ENCODE data around the gene SEC11A. TPM values are rescaled to one million over a fixed set of nuclear protein-coding genes. Genes with fewer than 3 reads are reported as not detected.
"Not testable (repeated sequence)": the region's sequence is repeated elsewhere in the genome, so short reads cannot be mapped to it uniquely, and the experiment has no call there.

SEC11A gene
- 328 TPM for polyA plus RNA-seq (2013, experiment 1 of 4)
- 349 TPM for polyA plus RNA-seq (2013, experiment 2 of 4)
- 269 TPM for polyA plus RNA-seq (2013, experiment 3 of 4)
- polyA plus RNA-seq (2013, experiment 4 of 4) = 301 TPM

DNA sequence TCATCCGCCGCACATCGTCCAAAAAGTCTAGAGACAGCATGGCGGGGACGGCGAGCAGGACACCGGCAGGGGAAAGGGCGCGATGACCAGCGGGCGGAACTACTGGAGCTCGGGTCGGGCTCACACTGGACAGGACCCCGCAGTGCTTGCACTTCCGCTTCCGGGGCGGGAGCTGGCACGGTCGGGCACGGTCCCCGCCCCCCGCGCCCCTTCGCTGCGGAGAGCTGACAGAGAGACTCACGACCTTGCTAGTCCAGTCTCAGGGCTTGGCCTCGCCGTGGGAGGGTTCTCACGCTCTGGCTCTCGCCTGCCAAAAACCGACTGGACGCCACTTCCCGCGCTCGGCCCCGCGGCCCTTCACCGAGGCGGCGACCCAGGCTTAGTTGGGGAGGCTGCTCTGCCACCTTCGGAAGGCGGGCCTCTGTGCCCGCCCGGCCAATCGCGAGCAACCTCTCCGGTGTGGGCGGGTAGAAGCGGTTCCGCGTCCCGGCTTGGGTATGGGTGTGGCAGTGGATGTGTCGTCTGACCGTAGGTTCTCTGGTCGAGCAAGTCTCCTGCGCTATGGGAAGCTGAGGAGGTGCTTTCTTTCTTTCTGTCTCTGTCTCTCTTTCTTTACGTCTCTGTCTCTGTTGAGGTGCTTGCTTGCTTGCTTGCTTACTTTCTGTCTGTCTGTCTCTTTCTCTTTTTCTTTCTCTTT, at the start of gene SEC11A:
Gene SEC11A, minus strand, starts transcription at position 104 of the 697 bp plus-strand sequence. Its CDS starts 64 bp downstream, at position 40.
- 0% methylated on average over 57 of the region's 57 CpGs for WGBS, 2 experiments
- no peaks in the 10 kb centered on the region for H3K4me1 ChIP-seq (ENCODE audit: control insufficient read depth, insufficient read depth, low read length)
- H3K36me3 ChIP-seq (ENCODE audit: control insufficient read depth, insufficient read depth, low read length) = peaks cover 5% of the 10 kb centered on the region
- H3K4me3 ChIP-seq (ENCODE audit: insufficient read depth, low read depth, low read length) = peak within 1 kb of the TSS; percentile 81
- no peaks in the 10 kb centered on the region for H3K27me3 ChIP-seq (ENCODE audit: control insufficient read depth, insufficient read depth, low read length, poor library complexity, severe bottlenecking)
- H3K27ac ChIP-seq (ENCODE audit: insufficient read depth, low read depth, low read length, poor library complexity, severe bottlenecking) = peak within 1 kb of the TSS; percentile 73
- H3K9me3 ChIP-seq (ENCODE audit: control insufficient read depth, low read length) = no peaks in the 10 kb centered on the region

DNA sequence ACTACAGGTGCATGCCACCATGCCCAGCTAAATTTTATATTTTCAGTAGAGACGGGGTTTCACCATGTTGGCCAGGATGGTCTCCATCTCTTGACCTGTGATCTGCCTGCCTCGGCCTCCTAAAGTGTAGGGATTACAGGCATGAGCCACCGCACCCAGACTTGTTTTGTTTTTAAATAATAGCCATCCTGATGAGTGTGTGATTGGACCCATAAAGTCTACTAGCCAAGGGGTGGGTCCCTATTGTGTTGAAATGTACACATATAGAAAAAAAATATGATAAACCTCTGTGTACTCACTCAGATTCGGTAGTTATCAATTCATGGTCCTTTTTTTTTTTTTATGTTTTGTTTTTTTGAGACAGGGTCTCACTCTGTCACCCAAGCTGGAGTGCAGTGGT, 49.7 kb upstream of the SEC11A start:
- no peaks in the 10 kb centered on the region for H3K27me3 ChIP-seq (ENCODE audit: control insufficient read depth, insufficient read depth, low read length, poor library complexity, severe bottlenecking)
- no peak overlapping the region for H3K4me3 ChIP-seq (ENCODE audit: insufficient read depth, low read depth, low read length)
- no peak overlapping the region for H3K27ac ChIP-seq (ENCODE audit: insufficient read depth, low read depth, low read length, poor library complexity, severe bottlenecking)
- no peaks in the 10 kb centered on the region for H3K9me3 ChIP-seq (ENCODE audit: control insufficient read depth, low read length)
- peaks cover 8% of the 10 kb centered on the region for H3K36me3 ChIP-seq (ENCODE audit: control insufficient read depth, insufficient read depth, low read length)
- no peaks in the 10 kb centered on the region for H3K4me1 ChIP-seq (ENCODE audit: control insufficient read depth, insufficient read depth, low read length)
- 88 to 97% methylated on average over 3 to 4 of the region's 4 CpGs for WGBS, 2 experiments

DNA sequence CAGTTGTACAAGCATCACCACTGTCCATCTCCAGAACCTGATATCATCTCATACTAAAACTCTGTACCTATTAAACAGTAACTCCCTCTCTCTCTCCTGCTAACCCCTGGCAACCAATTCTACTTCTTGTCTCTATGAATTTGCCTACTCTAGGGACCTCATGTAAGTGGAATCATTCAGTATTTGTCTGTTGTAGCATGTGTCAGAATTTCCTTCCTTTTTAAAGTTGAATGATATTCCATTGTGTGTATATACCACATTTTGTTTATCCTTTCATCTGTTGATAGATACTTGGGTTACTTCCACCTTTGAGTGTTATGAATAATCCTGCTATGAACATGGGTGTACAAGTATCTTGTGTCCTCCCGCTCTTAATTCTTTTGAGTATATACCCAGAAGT, 49.0 kb upstream of the SEC11A start:
- Histone ChIP-seq H3K36me3 (ENCODE audit: control insufficient read depth, insufficient read depth, low read length) (peaks cover 8% of the 10 kb centered on the region), H3K27me3 (ENCODE audit: control insufficient read depth, insufficient read depth, low read length, poor library complexity, severe bottlenecking) (no peaks in the 10 kb centered on the region), H3K4me1 (ENCODE audit: control insufficient read depth, insufficient read depth, low read length) (no peaks in the 10 kb centered on the region), H3K4me3 (ENCODE audit: insufficient read depth, low read depth, low read length) (no peak overlapping the region), H3K9me3 (ENCODE audit: control insufficient read depth, low read length) (no peaks in the 10 kb centered on the region), H3K27ac (ENCODE audit: insufficient read depth, low read depth, low read length, poor library complexity, severe bottlenecking) (no peak overlapping the region)
- WGBS, 2 experiments = 95 to 100% methylated on average over 1 of the region's 1 CpG

- H3K36me3 ChIP-seq (ENCODE audit: control insufficient read depth, insufficient read depth, low read length) = peaks cover 8% of the 10 kb centered on the region
- no peaks in the 10 kb centered on the region for H3K27me3 ChIP-seq (ENCODE audit: control insufficient read depth, insufficient read depth, low read length, poor library complexity, severe bottlenecking)
- 95 to 100% methylated on average over 3 of the region's 3 CpGs for WGBS, 2 experiments
- H3K27ac ChIP-seq (ENCODE audit: insufficient read depth, low read depth, low read length, poor library complexity, severe bottlenecking) = no peak overlapping the region
- H3K9me3 ChIP-seq (ENCODE audit: control insufficient read depth, low read length) = no peaks in the 10 kb centered on the region
- no peaks in the 10 kb centered on the region for H3K4me1 ChIP-seq (ENCODE audit: control insufficient read depth, insufficient read depth, low read length)
- H3K4me3 ChIP-seq (ENCODE audit: insufficient read depth, low read depth, low read length) = no peak overlapping the region
Observed at GRCh38 chr15:84764585-84764984, 48.6 kb upstream of the SEC11A start.

DNA sequence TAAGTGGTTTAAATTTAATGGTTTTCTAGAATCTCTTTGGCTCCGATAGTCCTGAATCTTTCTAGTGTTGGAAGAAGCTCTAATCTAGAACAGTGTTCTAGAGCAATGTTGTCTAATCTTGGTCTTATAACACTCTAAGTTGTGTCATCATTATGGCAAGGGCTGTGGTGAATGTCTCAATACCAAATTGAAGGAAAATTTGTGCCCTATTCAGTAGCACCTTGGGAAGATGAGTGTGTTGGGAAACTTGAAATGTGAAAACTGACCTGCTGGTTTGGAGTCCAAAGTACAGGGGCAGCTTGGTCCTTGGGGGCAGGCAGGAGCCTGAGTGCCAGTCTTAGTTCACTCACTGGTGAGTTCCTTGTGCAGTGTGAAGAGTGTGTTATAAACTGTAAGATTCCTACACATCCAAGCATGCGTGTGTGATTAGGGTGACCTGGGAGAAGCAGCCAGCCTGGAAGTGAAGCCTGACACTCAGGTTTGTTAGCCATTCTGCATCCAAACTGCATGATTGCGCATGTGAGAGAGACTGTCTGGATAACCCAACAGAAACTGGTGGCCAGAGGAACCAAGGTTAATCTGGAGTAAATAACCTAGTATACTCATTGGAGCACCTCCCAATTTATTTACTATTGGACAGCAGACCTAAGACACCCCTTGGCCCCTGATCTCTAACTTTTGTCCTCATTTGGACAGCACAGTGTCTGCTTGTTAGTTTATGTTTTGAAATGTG, 47.1 kb upstream of the SEC11A start:
- H3K27me3 ChIP-seq (ENCODE audit: control insufficient read depth, insufficient read depth, low read length, poor library complexity, severe bottlenecking) = no peaks in the 10 kb centered on the region
- WGBS, 2 experiments = 90 to 96% methylated on average over 3 of the region's 3 CpGs
- H3K4me3 ChIP-seq (ENCODE audit: insufficient read depth, low read depth, low read length) = no peak overlapping the region
- no peaks in the 10 kb centered on the region for H3K9me3 ChIP-seq (ENCODE audit: control insufficient read depth, low read length)
- peaks cover 8% of the 10 kb centered on the region for H3K36me3 ChIP-seq (ENCODE audit: control insufficient read depth, insufficient read depth, low read length)
- H3K4me1 ChIP-seq (ENCODE audit: control insufficient read depth, insufficient read depth, low read length) = no peaks in the 10 kb centered on the region
- no peak overlapping the region for H3K27ac ChIP-seq (ENCODE audit: insufficient read depth, low read depth, low read length, poor library complexity, severe bottlenecking)

GRCh38 chr15:84761607-84762131, 45.7 kb upstream of the SEC11A start:
- no peaks in the 10 kb centered on the region for H3K4me1 ChIP-seq (ENCODE audit: control insufficient read depth, insufficient read depth, low read length)
- H3K9me3 ChIP-seq (ENCODE audit: control insufficient read depth, low read length) = no peaks in the 10 kb centered on the region
- H3K27ac ChIP-seq (ENCODE audit: insufficient read depth, low read depth, low read length, poor library complexity, severe bottlenecking) = no peak overlapping the region
- no peaks in the 10 kb centered on the region for H3K27me3 ChIP-seq (ENCODE audit: control insufficient read depth, insufficient read depth, low read length, poor library complexity, severe bottlenecking)
- H3K4me3 ChIP-seq (ENCODE audit: insufficient read depth, low read depth, low read length) = no peak overlapping the region
- H3K36me3 ChIP-seq (ENCODE audit: control insufficient read depth, insufficient read depth, low read length) = peaks cover 8% of the 10 kb centered on the region
- WGBS, 2 experiments = 70 to 72% methylated on average over 4 of the region's 4 CpGs

- H3K4me1 ChIP-seq (ENCODE audit: control insufficient read depth, insufficient read depth, low read length) = no peaks in the 10 kb centered on the region
- no peak overlapping the region for H3K27ac ChIP-seq (ENCODE audit: insufficient read depth, low read depth, low read length, poor library complexity, severe bottlenecking)
- H3K36me3 ChIP-seq (ENCODE audit: control insufficient read depth, insufficient read depth, low read length) = no peaks in the 10 kb centered on the region
- H3K27me3 ChIP-seq (ENCODE audit: control insufficient read depth, insufficient read depth, low read length, poor library complexity, severe bottlenecking) = no peaks in the 10 kb centered on the region
- H3K4me3 ChIP-seq (ENCODE audit: insufficient read depth, low read depth, low read length) = no peak overlapping the region
- WGBS, 2 experiments = 100% methylated on average over 1 of the region's 1 CpG
- no peaks in the 10 kb centered on the region for H3K9me3 ChIP-seq (ENCODE audit: control insufficient read depth, low read length)
Observed at GRCh38 chr15:84760219-84760618, 44.3 kb upstream of the SEC11A start.

- no peaks in the 10 kb centered on the region for H3K4me1 ChIP-seq (ENCODE audit: control insufficient read depth, insufficient read depth, low read length)
- H3K9me3 ChIP-seq (ENCODE audit: control insufficient read depth, low read length) = no peaks in the 10 kb centered on the region
- no peaks in the 10 kb centered on the region for H3K36me3 ChIP-seq (ENCODE audit: control insufficient read depth, insufficient read depth, low read length)
- no peaks in the 10 kb centered on the region for H3K27me3 ChIP-seq (ENCODE audit: control insufficient read depth, insufficient read depth, low read length, poor library complexity, severe bottlenecking)
- 93 to 94% methylated on average over 1 of the region's 1 CpG for WGBS, 2 experiments
- no peak overlapping the region for H3K4me3 ChIP-seq (ENCODE audit: insufficient read depth, low read depth, low read length)
- H3K27ac ChIP-seq (ENCODE audit: insufficient read depth, low read depth, low read length, poor library complexity, severe bottlenecking) = no peak overlapping the region
Observed at GRCh38 chr15:84759018-84759417, 43.1 kb upstream of the SEC11A start.

- WGBS, 2 experiments = 100% methylated on average over 1 of the region's 1 CpG
- Histone ChIP-seq H3K27ac (ENCODE audit: insufficient read depth, low read depth, low read length, poor library complexity, severe bottlenecking) (no peak overlapping the region), H3K27me3 (ENCODE audit: control insufficient read depth, insufficient read depth, low read length, poor library complexity, severe bottlenecking) (no peaks in the 10 kb centered on the region), H3K4me3 (ENCODE audit: insufficient read depth, low read depth, low read length) (no peak overlapping the region), H3K9me3 (ENCODE audit: control insufficient read depth, low read length) (no peaks in the 10 kb centered on the region), H3K4me1 (ENCODE audit: control insufficient read depth, insufficient read depth, low read length) (no peaks in the 10 kb centered on the region), H3K36me3 (ENCODE audit: control insufficient read depth, insufficient read depth, low read length) (no peaks in the 10 kb centered on the region)
Observed at GRCh38 chr15:84755736-84756527, 40.0 kb upstream of the SEC11A start.

DNA sequence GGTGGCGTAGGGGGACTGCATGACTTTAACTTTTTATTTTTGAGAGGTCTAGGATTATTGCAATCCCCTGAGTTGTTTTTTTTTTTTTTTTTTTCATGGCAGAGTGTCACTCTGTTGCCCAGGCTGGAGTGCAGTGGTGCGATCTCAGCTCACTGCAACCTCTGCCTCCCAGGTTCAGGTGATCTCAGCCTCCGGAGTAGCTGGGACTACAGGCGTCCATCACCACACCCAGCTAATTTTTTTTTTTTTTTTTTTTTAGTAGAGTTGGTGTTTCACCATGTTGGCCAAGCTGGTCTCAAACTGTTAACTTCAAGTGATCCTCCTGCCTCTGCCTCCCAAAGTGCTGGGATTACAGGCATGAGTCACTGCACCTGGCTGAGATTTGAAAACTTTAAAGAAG, 39.0 kb upstream of the SEC11A start:
- not testable (repeated sequence) for H3K4me1 ChIP-seq (ENCODE audit: control insufficient read depth, insufficient read depth, low read length); H3K27ac ChIP-seq (ENCODE audit: insufficient read depth, low read depth, low read length, poor library complexity, severe bottlenecking); H3K9me3 ChIP-seq (ENCODE audit: control insufficient read depth, low read length); H3K36me3 ChIP-seq (ENCODE audit: control insufficient read depth, insufficient read depth, low read length); H3K27me3 ChIP-seq (ENCODE audit: control insufficient read depth, insufficient read depth, low read length, poor library complexity, severe bottlenecking); H3K4me3 ChIP-seq (ENCODE audit: insufficient read depth, low read depth, low read length)
- 98% methylated on average over 3 of the region's 4 CpGs for WGBS, 2 experiments
